Esophagus squamous epithelium (tissue), 4 donors: ENCODE results near the gene LRRC61.

Experiments used
- CTCF ChIP-seq, 6 experiments: fragments of 450-650 bp in 4 of 6; fragments of 200-600 bp in 2 of 6; sonication (generic) in 2 of 6; IDR thresholded peaks; one replicate each; pipeline ENCODE4 v1.5.1; 2016 to 2019; ENCODE audit warnings: antibody characterized with exemption in 6 of 6, mild to moderate bottlenecking in 4 of 6, moderate library complexity in 4 of 6
- POLR2A ChIP-seq, 4 donors: fragments of 450-650 bp; IDR thresholded peaks; one replicate each; pipeline ENCODE4 v1.6.1; 2017; ENCODE audit warnings: antibody characterized with exemption in 4 of 4, mild to moderate bottlenecking in 4 of 4, moderate library complexity in 3 of 4

- TF ChIP-seq POLR2A (IDR thresholded peaks at IDR 0.05) (no peak), CTCF (IDR thresholded peaks at IDR 0.05) (no peak)
Observed at GRCh38 chr7:150359622-150360362, 36.6 kb downstream of the LRRC61 start.
